Lung (tissue), 12 donors: ENCODE measurements around the gene SLC12A5. TPM values are rescaled to one million over a fixed set of nuclear protein-coding genes. Genes with fewer than 3 reads are reported as not detected.

Source experiments
- ATAC-seq: fragments of 200-7000 bp; cut with Tn5 transposase; one replicate; pipeline ENCODE4 v1.9.1; 2020; ENCODE audit warnings: moderate number of reproducible peaks; ENCODE audit not compliant: insufficient read depth, low FRiP score
- DNase-seq, 3 donors: peaks; one replicate each; pipeline ENCODE4 v3.0.0-alpha.2; 2013 to 2017
- H3K27ac ChIP-seq, 2 donors: one replicate each; pipeline ENCODE4 v1.5.1; 2013; ENCODE audit warnings: mild to moderate bottlenecking in 2 of 2, moderate library complexity in 2 of 2, control low read depth in 1 of 2, inconsistent platforms in 1 of 2, low read depth in 1 of 2, low read length in 1 of 2
- H3K27me3 ChIP-seq, 3 donors: one replicate each; pipeline ENCODE4 v1.5.1; 2013; ENCODE audit warnings: low read length in 2 of 3; ENCODE audit not compliant: control insufficient read depth in 3 of 3, insufficient read depth in 3 of 3
- H3K36me3 ChIP-seq, 4 donors: one replicate each; pipeline ENCODE4 v1.5.1; 2013; ENCODE audit warnings: low read length in 4 of 4, mild to moderate bottlenecking in 1 of 4, moderate library complexity in 1 of 4; ENCODE audit not compliant: control insufficient read depth in 4 of 4, insufficient read depth in 4 of 4
- H3K4me1 ChIP-seq, 5 donors: one replicate each; pipeline ENCODE4 v1.5.1; 2013; ENCODE audit warnings: low read length in 5 of 5, mild to moderate bottlenecking in 2 of 5, moderate library complexity in 1 of 5; ENCODE audit not compliant: control insufficient read depth in 5 of 5, insufficient read depth in 5 of 5
- H3K4me3 ChIP-seq: one replicate; pipeline ENCODE4 v1.5.1; 2013; ENCODE audit warnings: mild to moderate bottlenecking, control low read depth, moderate library complexity
- H3K9ac ChIP-seq, 2 donors: one replicate each; pipeline ENCODE4 v1.5.1; 2013; ENCODE audit warnings: low read length in 2 of 2, control low read depth in 1 of 2; ENCODE audit not compliant: insufficient read depth in 1 of 2
- H3K9me3 ChIP-seq, 4 donors: one replicate each; pipeline ENCODE4 v1.5.1; 2013; ENCODE audit warnings: low read length in 3 of 4, mild to moderate bottlenecking in 1 of 4, moderate library complexity in 1 of 4; ENCODE audit not compliant: control insufficient read depth in 4 of 4, insufficient read depth in 3 of 4
- CTCF ChIP-seq: IDR thresholded peaks from 2 replicates; pipeline ENCODE4 v1.5.1; 2012; ENCODE audit warnings: mild to moderate bottlenecking; ENCODE audit errors: control extremely low read depth, extremely low read depth
- WGBS, 2 donors: extraction: QIAGEN DNeasy Blood & Tissue Kit; methylation state at CpG; one replicate each; pipeline ENCODE4 v1.1.7; 2013; 5-methylcytosine and 5-hydroxymethylcytosine counted together
- polyA plus RNA-seq, 2 donors: library from polyadenylated mRNA; stranded (reverse); fragments of 200-250 nt; gene quantifications; one replicate each; pipeline ENCODE4 v1.2.1, GENCODE V29; 2013
- total RNA-seq, 2 donors: library from RNA; depleted of rRNA in 1 of 2; stranded (reverse); fragments of >200 nt in 1 of 2; gene quantifications; one replicate each; pipeline ENCODE4 v1.2.1, GENCODE V29; 2014 to 2021
- donor health status: control.
- donor health status: control.
- donor health status: Bipolar disorder and iron deficiency.
- donor health status: healthy.
- donor health status: DM: yes; HTN: yes; CAD: no.

The SLC12A5 gene
- total and polyA plus RNA-seq, 4 donors: 0.52 TPM; not detected in 3

GRCh38 chr20:46073443-46073842 lies 44.4 kb downstream of the SLC12A5 start:
- Histone ChIP-seq H3K36me3 (peaks cover 23 to 50% (median 28%) of the 10 kb centered on the region in 4 donors), H3K27me3 (no peaks in the 10 kb centered on the region), H3K4me3 (no peak overlapping the region), H3K9ac (no peak overlapping the region), H3K9me3 (no peaks in the 10 kb centered on the region), H3K4me1 (peaks cover 0 to 1% (median 0%) of the 10 kb centered on the region in 5 donors), H3K27ac (no peak overlapping the region)
- DNase-seq (no peak), ATAC-seq (no peak)
- TF ChIP-seq CTCF: no peak
- WGBS, 2 donors: 80 to 87% methylated on average over 3 of the region's 3 CpGs

- Histone ChIP-seq H3K4me3 (no peak overlapping the region), H3K36me3 (peaks cover 23 to 53% (median 29%) of the 10 kb centered on the region in 4 donors), H3K9ac (no peak overlapping the region), H3K9me3 (no peaks in the 10 kb centered on the region), H3K27ac (no peak overlapping the region), H3K27me3 (no peaks in the 10 kb centered on the region), H3K4me1 (peaks cover 0 to 3% (median 0%) of the 10 kb centered on the region in 5 donors)
- no peak for TF ChIP-seq CTCF
- 68 to 81% methylated on average over 3 of the region's 3 CpGs for WGBS, 2 donors
- ATAC-seq: no peak
- no peak for DNase-seq
Measured at GRCh38 chr20:46074006-46074405, 45.0 kb downstream of the SLC12A5 start.

GRCh38 chr20:46076806-46077205 lies 47.8 kb downstream of the SLC12A5 start:
- Histone ChIP-seq H3K4me1 (peaks cover 0 to 10% (median 0%) of the 10 kb centered on the region in 5 donors), H3K36me3 (peaks cover 23 to 42% (median 26%) of the 10 kb centered on the region in 4 donors), H3K4me3 (no peak overlapping the region), H3K9me3 (no peaks in the 10 kb centered on the region), H3K9ac (no peak overlapping the region), H3K27me3 (no peaks in the 10 kb centered on the region), H3K27ac (no peak overlapping the region)
- DNase-seq (no peak), ATAC-seq (no peak)
- no peak for TF ChIP-seq CTCF
- WGBS, 2 donors: 86 to 94% methylated on average over 7 of the region's 7 CpGs
